HG02973 (cell line): ENCODE data around the gene SLC11A2.
"Not testable (repeated sequence)": the region's sequence is repeated elsewhere in the genome, so short reads cannot be mapped to it uniquely, and the experiment has no call there.

Experiments used
- ATAC-seq: cut with Tn5 transposase; IDR thresholded peaks from one replicate; pipeline ENCODE4 v1.9.1; 2021; ENCODE audit warnings: moderate library complexity; ENCODE audit not compliant: unreplicated experiment

The SLC11A2 gene

DNA sequence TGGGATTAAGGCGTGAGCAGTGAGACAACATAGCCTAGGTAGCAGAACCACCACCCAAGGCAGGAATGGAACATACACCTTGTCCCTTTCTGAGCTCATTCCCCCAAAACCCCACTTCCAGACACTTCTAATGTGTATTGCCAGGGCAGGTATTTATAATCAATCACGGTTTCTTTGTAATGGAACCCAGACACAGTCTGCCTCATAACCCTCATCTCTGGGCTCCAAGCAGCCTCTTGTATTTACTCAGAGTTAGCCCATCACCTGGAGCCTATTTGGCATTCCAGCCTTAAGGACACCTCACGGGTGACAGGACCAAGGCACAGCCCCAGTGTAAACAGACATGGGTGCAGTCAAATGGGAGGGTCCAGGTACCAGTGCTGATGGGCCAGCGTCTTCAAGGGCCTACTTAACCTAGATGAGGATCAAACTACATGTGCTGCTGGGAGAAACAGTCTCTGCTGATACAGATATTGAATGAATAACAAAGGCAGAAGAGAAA is 76.3 kb downstream of the SLC11A2 start:
- ATAC-seq: no peak

DNA sequence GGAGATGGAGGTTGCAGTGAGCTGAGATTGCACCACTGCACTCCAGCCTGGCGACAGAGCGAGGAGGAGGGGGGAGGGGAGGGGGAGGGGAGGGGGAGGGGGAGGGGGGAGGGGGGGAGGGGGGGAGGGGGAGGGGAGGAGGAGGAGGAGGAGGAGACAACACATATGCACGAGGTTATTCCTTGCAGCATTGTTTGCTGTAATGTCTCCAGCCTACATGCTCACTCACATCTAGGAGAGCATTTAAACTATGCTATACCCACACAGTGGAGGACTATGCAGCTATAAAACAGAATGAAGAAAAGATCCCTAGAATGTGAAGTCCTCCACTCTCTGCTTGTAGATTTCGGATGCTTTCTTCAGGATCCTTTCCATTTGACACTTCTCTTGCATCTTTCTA is 77.4 kb downstream of the SLC11A2 start:
- ATAC-seq: no peak

DNA sequence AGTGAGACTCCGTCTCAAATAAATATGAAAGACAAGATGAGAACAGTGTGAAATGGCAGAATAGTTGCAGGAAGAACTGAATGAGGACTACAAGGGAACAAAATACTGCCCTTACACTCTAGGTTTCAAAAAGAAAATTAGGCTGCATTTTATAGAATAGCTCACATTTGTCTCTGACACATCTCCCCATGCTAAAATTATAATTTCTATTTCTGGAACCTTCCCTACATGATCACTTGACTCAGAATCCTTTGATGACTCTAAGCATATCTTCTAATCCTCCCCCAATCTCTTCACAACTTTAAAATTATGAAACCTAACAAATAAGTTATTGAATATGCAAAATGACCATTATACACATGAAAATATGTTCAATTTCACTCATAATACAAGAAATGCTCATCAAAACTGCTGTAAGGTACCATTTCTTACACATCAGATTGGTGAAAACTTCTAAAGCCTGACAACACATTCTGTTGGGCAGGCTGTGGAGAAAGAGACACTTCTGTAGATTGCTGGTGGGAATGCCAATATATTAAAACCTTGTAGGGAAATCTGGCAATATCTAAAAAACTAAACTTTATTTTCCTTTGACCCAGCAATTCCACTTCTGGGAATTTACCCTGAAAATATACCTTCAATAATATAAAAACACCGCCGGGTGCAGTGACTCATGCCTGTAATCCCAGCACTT is 78.1 kb downstream of the SLC11A2 start:
- no peak for ATAC-seq

DNA sequence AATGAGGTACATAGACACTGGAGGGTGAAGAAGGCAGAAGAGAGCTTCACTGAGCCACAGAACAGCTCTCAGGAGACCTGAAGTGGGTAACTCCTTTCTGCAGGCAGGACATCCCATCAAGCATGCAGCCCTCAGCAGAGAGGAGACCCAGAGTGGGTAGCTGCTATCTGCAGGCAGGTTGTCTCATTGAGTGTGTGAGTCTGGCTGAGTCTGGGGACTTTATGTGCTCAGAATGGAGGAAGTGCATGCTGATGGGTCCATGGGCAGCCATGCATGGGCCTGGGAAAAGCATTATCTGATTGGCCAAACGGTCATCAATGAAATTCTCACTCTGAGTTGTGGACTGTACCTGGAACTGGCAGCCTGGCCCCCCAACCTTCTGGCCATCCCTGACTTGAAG is 88.5 kb downstream of the SLC11A2 start:
- no peak for ATAC-seq

DNA sequence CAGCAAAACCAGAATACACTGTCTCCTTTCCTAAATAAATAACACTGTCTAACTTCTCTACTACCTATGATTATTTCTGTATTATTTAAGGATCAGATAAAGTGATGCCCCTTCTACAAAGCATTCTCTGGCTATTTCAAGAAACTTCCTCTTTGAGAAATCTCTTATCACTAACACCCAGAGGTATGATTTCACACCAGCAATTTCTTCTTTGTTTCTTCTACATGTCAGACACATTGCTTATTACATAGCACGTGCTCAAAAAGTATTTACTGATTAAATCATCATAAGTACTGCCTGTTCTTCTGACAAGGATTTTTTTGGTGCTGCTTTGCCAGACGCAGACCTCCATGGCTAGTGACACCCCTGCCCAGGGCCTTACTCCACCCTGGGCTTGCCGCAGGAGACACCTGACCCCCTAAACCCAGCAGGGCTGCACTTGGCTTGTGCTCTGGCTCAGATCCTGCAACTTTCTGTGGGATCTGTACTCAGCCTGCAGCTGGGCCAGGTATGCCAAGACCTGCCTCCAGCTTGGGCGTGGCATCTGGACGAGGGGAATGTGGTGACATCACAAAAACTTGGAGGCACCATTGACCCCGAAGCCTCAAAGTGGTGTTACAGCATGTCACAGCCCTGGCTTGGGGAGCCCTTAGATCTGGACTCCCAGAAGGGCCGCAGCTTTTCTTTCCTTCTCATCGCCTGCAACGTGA is 89.2 kb downstream of the SLC11A2 start:
- ATAC-seq: no peak

DNA sequence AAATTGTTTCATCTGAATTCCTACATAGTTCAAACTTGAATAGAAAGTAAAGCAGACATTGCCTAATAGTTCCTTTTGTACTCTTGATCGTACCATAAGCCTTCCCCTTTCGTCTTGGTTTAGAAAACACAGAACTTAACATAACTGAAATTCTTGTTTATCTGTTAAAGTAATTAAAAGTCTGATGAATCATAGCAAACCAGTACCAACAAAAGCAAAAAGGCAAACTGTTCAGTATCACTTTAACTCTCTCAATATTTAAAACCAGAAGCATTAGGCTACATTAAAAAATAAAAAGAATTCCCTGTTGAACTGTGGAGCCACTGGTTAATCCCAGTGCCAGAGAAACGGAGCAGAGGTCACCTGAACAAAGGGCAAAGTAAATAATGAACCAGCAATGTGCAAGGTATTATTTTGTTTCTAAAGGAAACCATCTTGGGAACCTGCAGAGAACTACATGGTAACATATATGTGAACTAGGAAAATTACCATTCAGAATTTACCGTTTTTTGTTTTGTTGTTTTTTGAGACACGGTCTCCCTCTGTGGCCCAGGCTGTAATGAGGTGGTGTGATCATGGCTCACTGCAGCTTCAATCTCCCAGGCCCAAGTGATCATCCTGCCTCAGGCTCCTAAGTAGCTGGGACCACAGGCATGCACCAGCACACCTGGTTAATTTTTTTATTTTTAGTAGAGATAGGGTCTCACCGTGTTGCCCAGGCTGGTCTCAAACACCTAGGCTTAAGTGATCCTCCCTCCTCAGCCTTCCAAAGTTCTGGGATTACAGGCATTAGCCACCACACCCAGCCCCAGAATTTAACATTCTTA is 91.0 kb downstream of the SLC11A2 start:
- ATAC-seq: no peak

DNA sequence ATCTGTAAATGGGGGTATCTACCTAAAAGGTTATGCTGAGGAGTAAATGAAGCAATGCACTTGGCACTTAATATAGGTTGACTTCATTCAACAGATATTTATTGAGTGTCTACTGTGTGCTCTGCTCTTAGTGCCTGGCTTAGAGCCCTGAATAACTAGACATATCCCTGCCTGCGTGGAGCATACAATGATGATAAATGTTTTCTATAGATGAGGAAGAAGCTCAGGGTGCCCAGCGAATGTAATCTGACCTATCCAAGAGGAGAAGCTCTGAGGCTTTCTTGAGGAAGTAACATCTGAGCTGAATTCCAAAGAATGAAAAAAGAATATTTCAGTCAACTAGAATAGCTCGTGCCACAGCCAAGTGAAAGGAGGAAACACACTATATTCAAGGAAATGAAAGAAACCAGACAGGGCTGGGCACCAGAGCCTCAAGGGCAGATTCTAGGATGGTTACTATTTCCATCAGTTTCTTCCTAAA is 91.8 kb downstream of the SLC11A2 start:
- ATAC-seq: no peak

DNA sequence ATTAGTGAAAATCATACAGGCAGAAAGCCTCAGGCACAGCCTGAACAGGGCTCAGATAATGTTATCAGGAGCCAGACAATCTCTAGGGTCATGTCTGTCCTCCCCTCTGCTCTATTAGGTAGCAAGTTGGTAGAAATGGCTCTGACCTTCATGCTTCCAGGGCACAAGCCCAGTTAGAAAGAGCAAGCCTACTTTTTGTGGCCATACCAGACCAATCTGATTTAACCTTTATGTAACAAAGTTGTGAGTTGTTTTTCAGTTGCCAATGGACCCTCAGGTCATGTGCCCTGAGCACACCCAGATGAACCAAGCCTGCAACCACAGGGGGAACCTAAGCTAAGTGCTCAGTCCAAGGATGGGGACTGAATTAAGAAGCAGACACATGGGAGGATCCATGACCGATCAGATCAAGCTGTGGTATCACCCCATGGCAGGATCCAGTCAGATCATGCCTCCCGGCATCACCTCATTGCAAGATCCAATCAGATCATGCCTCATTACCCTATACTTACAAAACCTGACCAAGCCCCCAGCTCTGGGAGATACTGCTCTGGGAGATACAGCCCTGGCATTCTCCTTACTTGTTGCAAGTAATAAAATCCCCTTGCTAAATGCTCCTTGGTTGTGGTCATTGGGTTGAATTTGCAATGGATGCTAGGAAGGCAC is 92.6 kb downstream of the SLC11A2 start:
- no peak for ATAC-seq

DNA sequence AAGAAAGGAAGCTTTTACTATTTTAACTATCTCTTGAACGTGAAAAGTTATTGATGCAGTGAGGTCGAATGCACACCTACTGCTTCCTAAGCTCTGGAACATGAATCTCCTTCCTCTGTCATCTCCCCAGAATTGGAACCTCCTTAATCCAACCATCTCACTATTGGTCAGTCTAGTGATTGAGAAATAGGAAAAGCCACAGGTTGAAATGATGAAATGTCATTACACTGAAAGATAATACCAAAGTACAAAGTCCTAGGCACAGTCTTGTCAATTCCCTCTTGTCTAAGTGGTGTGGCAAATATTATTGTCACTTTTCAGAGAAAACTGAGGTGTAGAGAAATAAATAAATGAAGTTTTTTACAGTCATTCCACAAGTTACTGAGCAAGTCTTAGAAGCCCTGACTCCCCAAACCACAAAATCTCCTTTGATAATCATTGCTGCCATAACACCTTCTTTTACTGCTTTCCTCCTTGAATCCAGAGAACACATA is 93.3 kb downstream of the SLC11A2 start:
- no peak for ATAC-seq

DNA sequence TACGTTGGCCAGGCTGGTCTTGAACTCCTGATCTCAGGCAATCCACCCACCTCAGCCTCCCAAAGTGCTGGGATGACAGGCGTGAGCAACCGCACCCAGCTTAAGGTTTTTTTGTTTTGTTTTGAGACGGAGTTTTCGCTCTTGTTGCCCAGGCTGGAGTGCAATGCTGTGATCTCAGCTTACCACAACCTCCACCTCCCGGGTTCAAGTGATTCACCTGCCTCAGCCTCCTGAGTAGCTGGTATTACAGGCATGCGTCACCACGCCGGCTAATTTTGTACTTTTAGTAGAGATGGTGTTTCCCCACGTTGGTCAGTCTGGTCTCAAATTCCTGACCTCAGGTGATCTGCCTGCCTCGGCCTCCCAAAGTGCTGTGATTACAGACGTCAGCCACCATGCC is 95.7 kb downstream of the SLC11A2 start:
- ATAC-seq: not testable (repeated sequence)

DNA sequence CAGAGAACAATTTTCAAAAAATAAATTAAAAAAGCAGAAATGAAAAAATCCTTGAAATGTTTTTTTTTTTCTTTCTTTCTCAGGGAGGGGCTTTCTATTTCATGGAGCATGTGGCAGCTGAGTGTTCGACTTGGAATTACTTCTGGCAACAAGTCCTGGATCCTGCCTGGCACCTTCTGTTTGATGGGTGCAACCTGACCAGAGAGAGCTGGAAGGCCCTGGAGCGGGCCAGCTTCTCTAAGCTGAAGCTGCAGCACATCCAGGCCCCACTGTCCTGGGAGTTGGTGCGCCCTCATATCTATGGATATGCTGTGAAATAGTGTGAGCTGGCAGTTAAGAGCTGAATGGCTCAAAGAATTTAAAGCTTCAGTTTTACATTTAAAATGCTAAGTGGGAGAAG is 96.4 kb downstream of the SLC11A2 start:
- ATAC-seq: no peak
